ENCODE data around the gene CLEC12A.

DNA sequence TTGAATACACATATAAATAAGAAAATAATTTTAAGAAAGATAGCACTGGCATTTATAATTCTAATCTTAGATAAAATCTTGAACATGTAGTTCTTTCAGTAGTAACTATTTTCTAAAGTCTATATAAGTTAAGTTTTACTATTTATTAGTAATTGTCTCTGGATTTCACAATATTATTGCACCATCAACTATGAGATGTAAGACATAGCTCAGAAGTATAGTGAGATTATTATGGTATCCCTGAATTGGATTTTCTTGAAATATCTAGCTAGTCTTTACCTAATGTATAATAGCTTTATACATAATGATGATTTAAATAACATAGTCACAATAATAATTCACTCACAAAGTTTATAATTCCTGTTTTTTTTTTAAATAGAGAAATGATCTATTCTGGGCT, 6.7 kb downstream of the CLEC12A start:
- no peak for TF ChIP-seq POLR2A (IDR thresholded peaks at IDR 0.05; ENCODE audit: low read depth, low read length)
- TF ChIP-seq CEBPB (IDR thresholded peaks at IDR 0.05; ENCODE audit: low read depth, low read length) = peak; percentile 35; the same call in 1 of the 2 replicates
- no peak for TF ChIP-seq CTCF (conservative IDR thresholded peaks at IDR 0.05; ENCODE audit: low read depth, low read length)
- TF ChIP-seq RAD21 (IDR thresholded peaks at IDR 0.05; ENCODE audit: low read length) = no peak
- no peak for TF ChIP-seq CHD1 (IDR thresholded peaks at IDR 0.05; ENCODE audit: low read depth, low read length)

Measured in IMR-90 (cell line).